Activated T-helper 1 cell treated with anti-CD3 and anti-CD28 coated beads, Interleukin-12 subunit alpha, Interleukin-12 subunit beta, Interleukin-2, Interleukin-4 antibody, amounts not matched to agents 30 ng/mL and 10 ng/mL and 1 ng/mL, durations not matched to agents 14 hours and 24 hours and 36 hours (primary cell): ENCODE results near the gene CADM4. TPM values are rescaled to one million over a fixed set of nuclear protein-coding genes. Genes with fewer than 3 reads are reported as not detected.
A peak's percentile ranks its signal among the peaks of the same experiment; 100 is the strongest.

ENCODE experiments used
- DNase-seq: peaks from one replicate; pipeline ENCODE4 v3.0.0; 2021; ENCODE audit warnings: low spot score
- H3K27ac Mint-ChIP-seq: one replicate; pipeline ENCODE4 v1.8.0; 2021; ENCODE audit warnings: mild to moderate bottlenecking, mixed read lengths
- H3K27me3 Mint-ChIP-seq: one replicate; pipeline ENCODE4 v1.8.0; 2022; ENCODE audit warnings: mild to moderate bottlenecking, moderate library complexity, mixed read lengths; ENCODE audit not compliant: insufficient read depth
- H3K36me3 Mint-ChIP-seq: one replicate; pipeline ENCODE4 v1.8.0; 2021; ENCODE audit warnings: low read depth, mixed read lengths
- H3K4me1 Mint-ChIP-seq: one replicate; pipeline ENCODE4 v1.8.0; 2021; ENCODE audit warnings: low read depth, mixed read lengths
- H3K4me3 Mint-ChIP-seq: one replicate; pipeline ENCODE4 v1.8.0; 2021; ENCODE audit warnings: mild to moderate bottlenecking, moderate library complexity, mixed read lengths
- H3K9me3 Mint-ChIP-seq: one replicate; pipeline ENCODE4 v1.8.0; 2021; ENCODE audit warnings: mixed read lengths
- intact Hi-C: fragments of 100-400 bp; cut with micrococcal nuclease; formaldehyde crosslinking; loops from one replicate; pipeline ENCODE4 v1.15.1; 2024
- total RNA-seq: library from RNA; stranded (reverse); gene quantifications from 2 replicates; pipeline ENCODE4 v1.2.3, GENCODE V29; 2022

CADM4 gene
- total RNA-seq, 1 donor from 2014 or later: 0.39 TPM

DNA sequence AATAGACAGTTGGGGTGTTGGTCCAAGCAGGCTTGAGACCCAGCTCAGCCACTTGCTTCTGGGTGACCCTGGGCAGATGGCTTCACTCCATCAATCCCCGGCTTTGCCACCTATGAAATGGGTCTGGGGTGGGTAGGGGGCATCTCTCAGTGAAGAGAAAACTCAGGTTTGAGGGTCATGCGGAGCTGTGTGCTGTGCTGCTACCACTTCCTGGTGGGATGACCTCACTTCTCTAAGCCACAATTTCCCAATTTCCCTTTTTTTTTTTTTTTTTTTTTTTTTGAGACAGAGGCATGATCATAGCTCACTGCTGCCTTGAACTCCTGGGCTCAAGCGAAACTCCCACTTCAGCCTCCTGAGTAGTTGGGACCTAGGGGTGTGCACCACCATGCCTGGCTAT, 34.9 kb upstream of the CADM4 start:
- Mint-ChIP-seq H3K36me3 (peaks cover 2% of the 10 kb centered on the region), H3K9me3 (no peaks in the 10 kb centered on the region), H3K27me3 (peaks cover 2% of the 10 kb centered on the region), H3K4me3 (no peak overlapping the region), H3K4me1 (peaks cover 23% of the 10 kb centered on the region), H3K27ac (no peak overlapping the region)
- intact Hi-C loops: no loop called here
- DNase-seq: no peak

GRCh38 chr19:43674183-43674582, 34.5 kb upstream of the CADM4 start:
- intact Hi-C loops: no loop called here
- no peaks in the 10 kb centered on the region for H3K9me3 Mint-ChIP-seq
- H3K36me3 Mint-ChIP-seq: peaks cover 2% of the 10 kb centered on the region

DNA sequence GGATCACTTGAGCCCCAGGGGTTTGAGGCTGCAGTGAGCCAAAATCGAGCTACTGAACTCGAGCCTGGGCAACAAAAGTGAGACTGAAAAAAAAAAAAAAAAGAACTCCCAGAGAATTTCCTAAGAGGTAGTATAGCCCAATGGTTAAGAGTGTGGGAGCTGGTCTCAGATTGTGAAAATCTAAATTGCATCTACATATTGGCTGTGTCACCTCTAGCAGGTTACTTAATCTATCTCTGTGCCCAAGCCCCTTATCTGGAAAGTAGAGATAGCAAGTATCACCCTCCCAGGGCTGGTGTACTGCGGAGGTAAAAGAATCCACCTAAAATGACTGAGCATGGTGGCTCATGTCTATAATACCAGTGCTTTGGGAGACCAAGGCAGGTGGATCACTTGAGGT, 34.0 kb upstream of the CADM4 start:
- DNase-seq: no peak
- intact Hi-C loops: no loop called here
- Mint-ChIP-seq H3K4me1 (peaks cover 23% of the 10 kb centered on the region), H3K27ac (no peak overlapping the region), H3K27me3 (peaks cover 2% of the 10 kb centered on the region), H3K9me3 (no peaks in the 10 kb centered on the region), H3K4me3 (no peak overlapping the region), H3K36me3 (peaks cover 2% of the 10 kb centered on the region)

More at GRCh38 chr19:43674183-43674582, 34.5 kb upstream of the CADM4 start:
- Mint-ChIP-seq H3K4me1 (peaks cover 23% of the 10 kb centered on the region), H3K27ac (no peak overlapping the region), H3K4me3 (no peak overlapping the region), H3K27me3 (peaks cover 2% of the 10 kb centered on the region)
- DNase-seq: no peak

GRCh38 chr19:43672061-43672679, 32.5 kb upstream of the CADM4 start:
- intact Hi-C loops: no loop called here
- no peak for DNase-seq
- H3K27ac Mint-ChIP-seq: no peak overlapping the region
- no peaks in the 10 kb centered on the region for H3K9me3 Mint-ChIP-seq
- no peak overlapping the region for H3K4me3 Mint-ChIP-seq
- peaks cover 34% of the 10 kb centered on the region for H3K4me1 Mint-ChIP-seq
- peaks cover 2% of the 10 kb centered on the region for H3K27me3 Mint-ChIP-seq
- peaks cover 12% of the 10 kb centered on the region for H3K36me3 Mint-ChIP-seq

DNA sequence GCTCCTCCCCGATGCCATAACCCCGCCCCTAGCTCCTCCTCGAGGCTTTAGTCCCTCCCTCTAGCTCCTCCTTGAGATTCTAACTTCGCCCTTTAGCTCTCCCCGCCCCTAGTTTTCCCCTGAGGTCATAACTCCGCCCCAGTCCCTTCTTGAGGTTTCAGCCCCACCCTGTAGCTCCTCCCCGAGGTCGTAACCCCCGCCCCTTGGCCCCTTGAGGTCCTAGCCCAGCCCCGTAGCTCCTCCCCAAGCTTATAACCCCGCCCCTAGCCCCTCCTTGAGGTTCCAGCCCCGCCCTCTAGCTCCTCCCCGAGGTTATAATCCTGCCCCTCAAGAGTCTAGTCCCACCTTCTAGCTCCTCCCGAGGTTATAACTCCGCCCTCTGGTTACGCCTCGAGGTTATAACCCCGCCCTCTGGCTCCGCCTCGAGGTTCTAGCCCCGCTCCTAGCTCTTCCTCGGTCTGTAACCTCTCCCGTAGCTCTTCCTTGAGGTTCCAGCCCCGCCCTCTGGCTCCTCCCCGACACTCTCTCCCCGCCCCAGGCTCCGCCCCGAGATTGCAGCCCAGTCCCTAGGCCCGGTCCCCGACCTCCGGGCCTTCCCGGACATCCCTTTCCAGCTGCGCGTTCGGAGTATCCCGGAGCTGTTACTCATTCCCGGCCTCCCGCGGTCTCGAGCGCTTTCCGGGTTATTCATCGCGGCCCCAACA, 28.9 kb upstream of the CADM4 start:
- intact Hi-C loops: loop anchor here (1.0 to 10.0 kb wide), 16 partner anchors 29 to 1222 kb away; partner anchors contain the start of genes CADM4, IRGQ, PHLDB3 and PINLYP

DNA sequence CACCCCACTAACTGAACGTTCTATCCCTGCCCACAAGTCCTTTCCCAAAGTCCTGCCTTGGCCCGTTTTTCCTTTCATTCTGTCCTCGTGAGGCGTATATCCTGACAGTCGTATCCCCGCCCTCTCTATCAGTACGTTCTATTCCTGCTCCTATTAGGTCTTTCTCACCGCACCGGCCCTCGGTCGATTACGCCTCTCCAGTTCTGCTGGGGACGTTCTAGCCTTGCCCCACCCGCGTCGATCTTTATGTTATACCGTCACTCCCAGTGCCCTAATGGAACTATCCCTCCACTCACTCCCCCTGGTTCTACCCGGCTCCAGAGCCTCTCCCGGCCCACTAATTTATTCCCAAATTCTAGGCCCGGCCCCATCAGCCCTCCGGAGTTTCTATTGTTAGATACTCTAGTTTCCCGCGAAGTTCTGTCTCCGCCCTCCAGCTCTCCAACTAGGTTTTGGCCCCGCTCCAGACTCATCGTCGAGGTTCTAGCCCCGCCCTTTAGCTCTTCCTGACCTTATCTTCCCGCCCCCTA, 28.3 kb upstream of the CADM4 start:
- Mint-ChIP-seq H3K36me3 (peaks cover 23% of the 10 kb centered on the region), H3K4me3 (peak overlapping the region; percentile 93), H3K9me3 (no peaks in the 10 kb centered on the region), H3K4me1 (peaks cover 39% of the 10 kb centered on the region), H3K27ac (peak overlapping the region; percentile 81), H3K27me3 (peaks cover 2% of the 10 kb centered on the region)
- no peak for DNase-seq
- intact Hi-C loops: loop anchor here (1.0 to 10.0 kb wide), 16 partner anchors 29 to 1223 kb away; partner anchors contain the start of genes CADM4, IRGQ, PHLDB3 and PINLYP

More for the DNA sequence above, 28.9 kb upstream of the CADM4 start:
- Mint-ChIP-seq H3K36me3 (peaks cover 23% of the 10 kb centered on the region), H3K4me1 (peaks cover 39% of the 10 kb centered on the region), H3K9me3 (no peaks in the 10 kb centered on the region), H3K27me3 (peaks cover 2% of the 10 kb centered on the region), H3K4me3 (peak overlapping the region; percentile 93), H3K27ac (peak overlapping the region; percentile 81)
- DNase-seq: peak; percentile 94

- Mint-ChIP-seq H3K27me3 (peaks cover 2% of the 10 kb centered on the region), H3K4me3 (peak overlapping the region; percentile 93), H3K4me1 (peaks cover 45% of the 10 kb centered on the region), H3K36me3 (peaks cover 27% of the 10 kb centered on the region), H3K27ac (peak overlapping the region; percentile 26), H3K9me3 (no peaks in the 10 kb centered on the region)
- intact Hi-C loops: loop anchor here (10.0 kb wide), 1 partner anchor 268 kb away; the partner anchor contains the start of gene ZNF45
- no peak for DNase-seq
Measured at GRCh38 chr19:43667126-43667875, 27.7 kb upstream of the CADM4 start.

DNA sequence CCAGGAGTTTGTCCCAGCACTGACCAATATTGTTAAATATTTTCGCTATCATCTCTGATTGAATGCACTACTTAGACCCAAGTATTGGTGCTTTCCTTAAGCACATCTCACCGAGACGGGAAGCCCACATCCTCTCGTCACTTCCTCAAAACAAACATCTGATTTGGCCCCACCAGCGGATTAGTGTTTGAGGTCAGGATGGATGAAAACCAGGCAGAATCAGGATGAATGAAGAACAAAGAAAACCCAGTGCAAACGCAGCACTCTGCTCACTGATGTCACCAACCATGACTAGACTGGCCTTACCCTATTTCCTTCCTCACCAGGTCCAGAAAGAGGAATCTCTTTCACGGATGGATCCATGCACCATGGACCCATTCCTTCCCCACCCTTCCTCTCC, 24.4 kb upstream of the CADM4 start:
- no peaks in the 10 kb centered on the region for H3K27me3 Mint-ChIP-seq
- H3K4me3 Mint-ChIP-seq: peak overlapping the region; percentile 17
- H3K27ac Mint-ChIP-seq: peak overlapping the region; percentile 59
- H3K4me1 Mint-ChIP-seq: peaks cover 35% of the 10 kb centered on the region
- H3K9me3 Mint-ChIP-seq: no peaks in the 10 kb centered on the region
- peak; percentile 43 for DNase-seq
- intact Hi-C loops: loop anchor here (1.0 to 10.0 kb wide), 2 partner anchors 130 to 271 kb away; partner anchors contain the start of gene ZNF45
- peaks cover 35% of the 10 kb centered on the region for H3K36me3 Mint-ChIP-seq

GRCh38 chr19:43662487-43662886, 22.8 kb upstream of the CADM4 start:
- DNase-seq: no peak
- H3K9me3 Mint-ChIP-seq: peaks cover 4% of the 10 kb centered on the region
- H3K4me3 Mint-ChIP-seq: no peak overlapping the region
- peaks cover 27% of the 10 kb centered on the region for H3K4me1 Mint-ChIP-seq
- H3K27me3 Mint-ChIP-seq: no peaks in the 10 kb centered on the region
- intact Hi-C loops: loop anchor here (10.0 kb wide), 1 partner anchor 272 kb away; the partner anchor contains the start of gene ZNF45
- H3K27ac Mint-ChIP-seq: no peak overlapping the region
- H3K36me3 Mint-ChIP-seq: peaks cover 35% of the 10 kb centered on the region

DNA sequence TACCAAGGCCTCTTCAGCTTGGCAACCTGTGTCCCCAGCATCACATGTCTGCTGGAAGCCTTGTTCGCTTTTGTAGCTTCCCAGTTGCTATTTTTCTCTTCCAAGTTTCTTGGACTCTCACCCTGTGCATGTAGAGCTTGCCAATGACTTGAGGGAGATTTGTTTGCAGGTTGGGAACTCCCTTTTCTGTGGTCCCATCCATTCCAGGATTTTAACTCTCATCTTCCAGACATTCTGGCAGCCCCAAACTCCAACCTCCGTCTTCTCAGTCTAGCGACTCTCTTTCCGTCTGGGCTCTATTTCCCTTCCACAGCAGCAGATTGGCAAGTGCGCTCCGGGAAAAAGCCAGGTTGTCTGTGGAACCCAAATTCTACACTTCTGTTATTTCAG, 21.3 kb upstream of the CADM4 start:
- H3K4me1 Mint-ChIP-seq: peaks cover 23% of the 10 kb centered on the region
- H3K4me3 Mint-ChIP-seq: no peak overlapping the region
- no peak for DNase-seq
- H3K9me3 Mint-ChIP-seq: peaks cover 4% of the 10 kb centered on the region
- no peak overlapping the region for H3K27ac Mint-ChIP-seq
- intact Hi-C loops: loop anchor here (10.0 kb wide), 1 partner anchor 274 kb away; the partner anchor contains the start of gene ZNF45
- no peaks in the 10 kb centered on the region for H3K27me3 Mint-ChIP-seq
- peaks cover 37% of the 10 kb centered on the region for H3K36me3 Mint-ChIP-seq

GRCh38 chr19:43660301-43660970, 20.8 kb upstream of the CADM4 start:
- H3K9me3 Mint-ChIP-seq: peaks cover 4% of the 10 kb centered on the region
- intact Hi-C loops: loop anchor here (10.0 kb wide), 1 partner anchor 274 kb away; the partner anchor contains the start of gene ZNF45
- DNase-seq: no peak
- no peak overlapping the region for H3K4me3 Mint-ChIP-seq
- no peaks in the 10 kb centered on the region for H3K27me3 Mint-ChIP-seq
- H3K27ac Mint-ChIP-seq: no peak overlapping the region
- H3K36me3 Mint-ChIP-seq: peaks cover 42% of the 10 kb centered on the region
- H3K4me1 Mint-ChIP-seq: peaks cover 23% of the 10 kb centered on the region

DNA sequence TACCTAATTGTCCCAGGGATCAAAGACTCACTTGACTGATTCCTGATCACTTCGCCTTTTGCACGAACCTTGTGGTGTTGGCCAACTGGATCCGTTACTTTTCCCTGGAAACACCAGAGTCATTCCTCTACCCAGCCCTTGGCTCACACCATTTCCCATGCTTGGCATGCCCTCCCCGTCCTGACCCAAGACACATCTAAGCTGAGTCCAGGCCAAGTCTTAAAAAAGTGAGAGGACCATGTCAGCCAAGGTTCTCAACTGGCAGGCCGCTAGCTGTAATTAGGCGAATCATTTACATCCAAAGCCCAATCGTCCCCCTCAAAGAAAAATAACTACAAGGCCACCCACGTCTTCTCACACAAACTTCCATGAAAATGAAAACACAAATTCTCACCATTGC, 18.8 kb upstream of the CADM4 start:
- Mint-ChIP-seq H3K27me3 (no peaks in the 10 kb centered on the region), H3K27ac (no peak overlapping the region), H3K36me3 (peaks cover 40% of the 10 kb centered on the region), H3K4me3 (no peak overlapping the region), H3K9me3 (peaks cover 4% of the 10 kb centered on the region), H3K4me1 (peaks cover 6% of the 10 kb centered on the region)
- intact Hi-C loops: no loop called here
- no peak for DNase-seq
